Measurements from ENCODE around the gene ARSA.
A peak's percentile ranks its signal among the peaks of the same experiment; 100 is the strongest.
"Not testable (repeated sequence)": the region's sequence is repeated elsewhere in the genome, so short reads cannot be mapped to it uniquely, and the experiment has no call there.

Gene ARSA

DNA sequence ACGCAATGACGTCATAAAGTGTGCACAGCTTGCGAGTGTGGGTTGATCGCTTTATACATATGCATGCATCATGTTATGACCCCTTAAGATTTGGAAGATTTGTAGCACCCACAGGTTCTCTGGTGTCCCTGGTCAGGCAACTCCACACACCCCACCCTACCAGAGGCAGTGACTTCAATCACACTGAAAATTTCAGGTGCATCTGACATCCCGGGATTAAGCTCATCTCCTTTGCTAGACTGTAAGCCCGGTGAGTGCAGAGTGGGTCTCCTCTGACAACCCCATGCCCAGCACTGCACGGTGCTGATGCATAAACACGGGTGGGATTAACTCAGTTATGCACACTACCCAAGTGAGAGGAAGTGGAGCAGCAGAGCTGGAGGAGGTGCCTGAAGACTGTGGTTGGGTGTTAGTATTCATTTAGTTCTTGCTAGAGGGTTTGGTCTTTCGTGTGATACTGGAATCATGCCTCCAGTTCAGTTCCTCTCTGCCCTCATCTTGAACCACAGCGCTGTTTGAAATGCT lies 6.5 kb downstream of the ARSA start:
- peak; percentile 70 to 76 for DNase-seq

GRCh38 chr22:50620593-50621355 lies 7.2 kb downstream of the ARSA start:
- peak in 1 of 2 donors; percentile 3 for DNase-seq

DNA sequence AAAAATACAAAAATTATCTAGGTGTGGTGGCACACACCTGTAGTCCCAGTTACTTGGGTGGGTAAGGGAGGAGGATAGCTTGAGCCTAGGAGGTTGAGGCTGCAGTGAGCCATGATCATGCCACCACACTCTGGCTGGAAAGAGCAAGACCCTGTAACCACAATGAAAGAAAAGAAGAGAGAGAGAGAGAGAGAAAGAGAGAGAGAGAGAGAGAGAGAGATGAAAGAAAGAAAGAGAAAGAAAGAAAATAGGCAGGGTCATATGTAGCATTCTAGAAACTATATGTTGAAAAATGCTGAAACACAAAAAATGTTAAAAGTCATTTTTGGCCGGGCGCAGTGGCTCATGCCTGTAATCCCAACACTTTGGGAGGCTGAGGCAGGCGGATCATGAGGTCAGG lies 13.7 kb downstream of the ARSA start:
- DNase-seq, result not testable (repeated sequence)

GRCh38 chr22:50613291-50613981 lies 14.5 kb downstream of the ARSA start:
- no peak for DNase-seq

DNA sequence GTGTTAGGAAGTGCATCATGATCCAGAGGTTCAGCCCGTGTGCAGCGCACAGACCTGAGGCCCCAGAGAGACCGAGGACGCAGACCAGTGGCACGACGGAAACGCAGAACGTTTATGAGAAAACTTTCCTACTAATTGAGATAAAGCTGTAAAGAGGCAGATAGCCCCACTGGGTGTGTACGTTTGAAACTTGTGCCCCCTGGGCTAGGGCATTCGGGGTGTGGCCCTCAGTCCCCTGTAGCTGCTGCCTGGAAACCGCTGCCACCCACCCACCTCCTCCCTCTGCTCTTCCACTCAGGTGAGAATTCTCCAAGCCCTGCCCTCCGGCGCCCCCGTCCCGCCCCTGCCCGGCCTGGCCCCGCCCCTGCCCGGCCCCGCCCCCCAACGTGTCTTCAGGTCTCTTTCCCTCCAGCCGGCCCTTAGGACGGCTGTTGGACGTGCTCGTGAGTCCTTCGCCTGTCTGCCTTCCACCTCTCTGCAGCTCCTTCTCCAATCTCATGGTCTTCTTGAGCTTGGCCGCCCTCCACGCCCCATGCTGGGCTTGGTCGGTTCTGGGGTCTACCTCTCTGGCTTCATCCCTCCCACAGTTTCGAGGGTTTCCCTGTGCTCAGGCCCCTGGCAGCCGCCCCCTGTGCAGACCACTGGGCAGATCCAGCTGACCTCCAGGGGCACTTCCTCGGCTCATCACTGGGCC lies 15.3 kb downstream of the ARSA start:
- DNase-seq, result no peak

- no peak for DNase-seq
Observed at GRCh38 chr22:50612168-50612527, 15.8 kb downstream of the ARSA start.

DNA sequence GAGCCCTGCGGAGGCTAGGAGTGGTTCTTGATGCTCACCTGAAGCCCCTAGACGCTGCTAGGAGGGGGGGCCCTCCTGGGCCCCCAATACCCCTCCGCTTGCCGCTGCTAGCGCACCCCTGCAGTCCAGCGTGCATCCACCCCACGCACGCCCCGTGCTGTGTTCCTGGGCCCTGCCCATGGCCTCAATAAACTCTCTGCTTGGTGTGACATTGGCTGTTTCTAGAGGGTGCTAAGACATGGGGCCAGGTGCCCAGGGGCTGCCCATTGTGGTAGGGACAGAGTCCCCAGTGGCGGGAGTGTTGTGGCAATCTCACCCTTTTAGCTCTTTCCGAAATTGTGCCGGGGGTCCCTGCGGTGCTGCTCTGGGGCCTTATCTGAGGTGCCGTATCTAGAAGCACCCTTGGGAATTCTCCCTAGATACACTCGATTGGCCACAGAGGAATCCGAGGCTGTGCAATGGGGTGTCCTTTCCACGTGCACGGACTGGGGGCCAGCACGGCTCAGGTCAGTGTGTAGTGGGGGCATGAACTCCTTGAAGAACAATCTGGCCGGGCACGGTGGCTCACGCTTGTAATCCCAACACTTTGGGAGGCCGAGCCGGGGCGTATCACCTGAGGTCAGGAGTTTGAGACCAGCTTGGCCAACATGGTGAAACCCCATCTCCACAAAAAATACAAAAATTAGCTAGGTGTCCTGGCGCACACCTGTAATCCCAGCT lies 16.5 kb downstream of the ARSA start:
- no peak for DNase-seq

GRCh38 chr22:50610581-50610980 lies 17.4 kb downstream of the ARSA start:
- DNase-seq, result no peak

DNA sequence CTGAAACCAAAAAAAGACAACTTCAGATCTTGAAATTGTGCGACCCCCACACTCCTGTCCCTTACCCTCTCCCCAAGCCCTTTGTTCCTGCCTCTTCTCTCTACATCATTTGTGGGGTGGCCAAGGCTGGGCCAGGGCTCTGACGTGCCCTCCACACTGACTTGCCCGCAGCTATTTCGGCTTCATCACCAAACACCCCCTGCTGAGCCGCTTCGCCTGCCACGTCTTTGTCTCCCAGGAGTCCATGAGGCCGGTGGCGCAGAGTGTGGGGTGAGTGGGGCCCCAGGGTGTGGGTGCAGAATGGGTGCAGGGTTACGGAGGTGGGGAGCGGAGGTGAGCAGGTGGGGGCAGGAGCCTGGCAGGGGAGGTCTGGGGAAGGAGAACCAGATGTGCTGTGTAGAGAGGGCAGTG lies 17.9 kb downstream of the ARSA start:
- DNase-seq, result no peak

DNA sequence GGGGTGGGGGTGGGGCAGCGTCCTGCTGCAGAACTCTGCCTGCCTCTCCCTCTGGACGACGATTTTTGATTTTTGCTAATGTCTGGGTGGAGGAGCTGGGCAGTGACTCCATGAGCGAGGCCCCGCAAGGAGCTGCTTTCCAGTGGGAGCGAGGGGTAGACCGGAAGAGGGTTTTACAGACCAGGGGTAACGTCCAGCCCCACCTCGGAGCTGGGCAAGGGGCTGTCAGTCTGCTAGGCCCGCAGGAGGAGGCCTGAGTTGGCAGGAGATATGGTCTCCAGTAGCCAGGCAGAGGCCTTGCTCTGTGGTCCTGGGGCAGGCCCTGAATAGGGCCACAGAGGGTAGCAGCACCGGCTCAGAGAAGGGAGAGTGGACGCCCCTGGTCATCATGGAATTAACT lies 18.4 kb downstream of the ARSA start:
- DNase-seq, result no peak

- DNase-seq, result no peak
Observed at GRCh38 chr22:50608996-50609395, 19.0 kb downstream of the ARSA start.

DNA sequence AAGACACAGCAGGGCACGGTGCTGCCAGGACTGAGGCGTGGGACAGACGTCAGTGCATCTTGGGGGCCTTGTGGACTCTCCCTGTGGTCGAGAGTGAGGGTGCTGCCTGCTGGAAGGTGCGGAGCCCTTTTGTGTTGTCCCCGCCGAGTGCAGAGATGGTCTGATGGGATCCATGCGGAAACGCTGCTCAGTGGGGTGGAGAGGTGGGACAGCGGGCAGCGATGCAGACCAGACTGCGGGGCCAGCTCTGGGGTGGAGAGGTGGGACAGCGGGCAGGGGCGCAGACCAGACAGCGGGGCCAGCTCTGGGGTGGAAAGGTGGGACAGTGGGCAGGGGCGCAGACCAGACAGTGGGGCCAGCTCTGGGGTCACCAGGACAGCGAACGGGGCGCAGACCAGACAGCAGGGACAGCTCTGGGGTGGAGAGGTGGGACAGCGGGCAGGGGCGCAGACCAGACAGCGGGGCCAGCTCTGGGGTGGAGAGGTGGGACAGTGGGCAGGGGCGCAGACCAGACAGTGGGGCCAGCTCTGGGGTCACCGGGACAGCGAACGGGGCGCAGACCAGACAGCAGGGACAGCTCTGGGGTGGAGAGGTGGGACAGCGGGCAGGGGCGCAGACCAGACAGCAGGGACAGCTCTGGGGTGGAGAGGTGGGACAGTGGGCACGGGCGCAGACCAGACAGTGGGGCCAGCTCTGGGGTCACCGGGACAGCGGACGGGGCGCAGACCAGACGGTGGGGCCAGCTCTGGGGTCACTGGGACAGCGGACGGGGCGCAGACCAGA lies 19.7 kb downstream of the ARSA start:
- DNase-seq, result not testable (repeated sequence)

DNA sequence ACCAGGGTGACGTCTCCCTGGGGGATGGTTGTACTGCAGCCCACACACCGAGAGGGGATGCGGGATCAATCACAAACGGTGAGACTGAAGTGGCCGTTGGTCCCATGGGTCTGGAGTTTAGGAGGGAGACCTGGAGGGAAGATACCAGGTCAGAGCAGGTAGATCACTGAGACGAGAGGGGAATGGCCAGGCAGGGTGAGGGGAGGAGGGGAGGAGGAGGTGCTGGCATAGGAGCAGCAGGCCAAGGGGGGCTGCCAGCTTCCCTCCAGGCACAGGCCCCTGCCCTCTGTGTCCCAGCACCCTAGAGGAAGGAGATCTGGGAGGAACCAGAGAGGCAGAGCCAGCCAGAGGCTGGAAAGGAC lies 20.3 kb downstream of the ARSA start:
- no peak for DNase-seq

DNA sequence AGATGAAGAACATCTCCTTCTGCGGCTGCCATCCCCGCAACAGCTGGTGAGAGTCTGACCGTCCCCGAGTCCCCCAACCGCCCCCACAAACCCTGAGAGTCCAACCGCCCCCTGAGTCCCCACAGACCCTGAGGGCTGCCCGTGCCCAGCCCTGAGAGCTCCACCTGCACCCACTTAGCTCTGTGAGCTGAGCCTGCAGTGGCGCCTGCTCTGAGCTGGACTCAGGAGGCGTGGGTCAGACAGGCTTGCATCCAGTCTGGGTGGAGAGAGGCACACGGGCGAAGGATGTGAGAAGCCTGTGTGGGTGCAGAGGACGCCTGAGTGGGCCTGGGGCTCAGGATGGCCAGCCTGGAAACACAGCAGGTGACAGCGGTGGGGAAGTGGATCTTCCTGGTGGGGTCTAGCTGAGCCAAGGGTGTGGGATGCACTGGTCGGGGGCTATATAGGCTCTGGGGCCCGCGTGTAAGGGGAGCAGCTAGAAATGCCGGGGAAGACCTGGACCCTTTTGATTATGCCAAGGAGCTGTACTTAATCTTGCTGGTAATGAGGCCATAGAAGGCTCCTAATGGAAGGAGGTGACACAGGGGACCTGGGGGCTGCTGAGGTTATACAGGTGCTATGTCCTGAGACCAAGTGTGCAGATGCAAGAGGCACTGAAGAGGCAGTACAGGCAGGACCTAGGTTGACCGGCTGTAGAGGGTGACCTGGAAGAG lies 20.9 kb downstream of the ARSA start:
- DNase-seq, result no peak

DNA sequence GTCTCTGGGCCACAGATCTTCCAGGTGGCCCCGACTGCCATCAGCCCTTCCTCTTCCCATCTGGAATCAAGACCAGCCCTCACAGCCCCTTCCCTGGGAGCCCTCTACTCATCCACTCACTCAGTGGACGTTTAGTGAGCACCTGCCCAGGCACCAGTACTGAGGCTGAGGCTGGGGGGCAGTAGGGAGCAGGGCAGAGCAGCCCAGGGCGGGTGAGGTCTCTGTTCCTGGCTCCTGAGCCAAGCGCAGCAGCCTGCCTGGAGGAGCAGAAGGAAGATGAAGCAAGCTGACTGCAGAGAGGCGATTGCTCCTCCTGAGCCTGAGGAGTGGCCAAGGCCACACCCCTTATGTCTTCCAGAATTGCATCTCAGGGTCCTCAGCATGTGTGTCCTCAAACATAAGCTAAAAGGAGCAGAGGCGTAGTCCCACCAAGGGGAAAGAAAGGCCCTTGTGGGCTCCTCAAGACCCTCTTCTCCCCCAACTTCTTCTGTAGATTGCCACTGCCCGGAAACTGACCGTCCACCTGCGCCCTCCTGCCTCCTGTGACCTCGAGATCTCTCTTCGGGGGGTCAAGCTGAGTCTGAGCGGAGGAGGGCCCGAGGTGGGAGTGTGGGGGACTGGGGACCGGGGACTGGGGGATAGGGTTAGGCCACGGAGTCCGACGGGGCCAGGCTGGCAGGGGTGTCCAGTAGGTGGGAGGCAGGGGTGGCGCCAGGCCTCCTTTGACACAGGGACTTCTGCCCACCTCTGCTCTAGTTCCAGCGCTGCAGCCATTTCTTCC lies 21.6 kb downstream of the ARSA start:
- no peak for DNase-seq

GRCh38 chr22:50605613-50606074 lies 22.3 kb downstream of the ARSA start:
- no peak for DNase-seq

DNA sequence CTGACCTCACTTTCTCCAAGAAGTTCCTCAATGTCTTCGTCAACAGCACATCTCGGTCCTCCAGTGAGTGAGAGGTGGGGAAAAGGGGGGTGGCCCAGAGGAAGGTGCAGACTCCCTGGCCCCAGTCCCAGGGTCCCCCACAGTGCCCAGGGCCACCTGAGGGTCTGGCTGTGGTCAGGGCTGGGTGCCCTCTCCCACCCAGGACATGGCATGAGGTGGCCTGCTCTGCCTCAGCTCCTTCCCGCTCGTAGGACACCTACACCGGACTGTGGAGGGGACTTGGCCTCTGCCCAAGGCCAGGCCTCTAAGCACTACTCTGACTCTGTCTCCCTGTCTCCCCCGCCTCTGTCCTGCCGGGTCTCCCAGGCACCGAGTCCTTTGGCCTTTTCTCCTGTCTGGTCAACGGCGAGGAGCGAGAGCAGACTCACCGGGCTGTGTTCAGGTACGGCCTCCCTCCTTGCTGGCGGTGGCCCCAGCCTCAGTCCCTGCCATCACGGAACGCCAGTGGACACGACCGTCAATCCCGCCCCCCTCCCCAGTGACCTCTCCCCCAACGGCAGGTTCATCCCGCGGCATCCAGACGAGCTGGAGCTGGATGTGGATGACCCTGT lies 22.8 kb downstream of the ARSA start:
- no peak for DNase-seq

GRCh38 chr22:50604256-50605001 lies 23.5 kb downstream of the ARSA start:
- no peak for DNase-seq

Measured in inflammatory macrophage (primary cell).